IMR-90 (cell line): Measurements from ENCODE around the gene SLC31A1.

ENCODE experiments used
- BHLHE40 ChIP-seq: fragments of 150-350 bp; IDR thresholded peaks from 2 replicates; pipeline ENCODE4 v1.6.1; 2016; ENCODE audit warnings: mild to moderate bottlenecking, low read depth, low read length
- CHD1 ChIP-seq: IDR thresholded peaks from 2 replicates; pipeline ENCODE4 v1.6.1; 2012; ENCODE audit warnings: low read depth, low read length, improper control_type of control experiment
- FOS ChIP-seq: fragments of 150-350 bp; IDR thresholded peaks from 2 replicates; pipeline ENCODE4 v1.6.1; 2016; ENCODE audit warnings: low read depth, low read length
- MAZ ChIP-seq: IDR thresholded peaks from 2 replicates; pipeline ENCODE4 v1.6.1; 2012; ENCODE audit warnings: low read depth, mild to moderate bottlenecking, low read length, improper control_type of control experiment, moderate library complexity, borderline replicate concordance
- MXI1 ChIP-seq: IDR thresholded peaks from 2 replicates; pipeline ENCODE4 v1.6.1; 2012; ENCODE audit warnings: low read depth, mild to moderate bottlenecking, low read length, moderate library complexity, borderline replicate concordance
- NFE2L2 ChIP-seq: fragments of 150-350 bp; IDR thresholded peaks from 2 replicates; pipeline ENCODE4 v1.6.1; 2016; ENCODE audit warnings: low read depth, mild to moderate bottlenecking, low read length
- POLR2A ChIP-seq: IDR thresholded peaks from 2 replicates; pipeline ENCODE4 v1.6.1; 2012; ENCODE audit warnings: mild to moderate bottlenecking, low read depth, low read length
- RAD21 ChIP-seq: IDR thresholded peaks from 2 replicates; pipeline ENCODE4 v1.6.1; 2012; ENCODE audit warnings: low read length, improper control_type of control experiment
- RCOR1 ChIP-seq: IDR thresholded peaks from 2 replicates; pipeline ENCODE4 v1.6.1; 2012; ENCODE audit warnings: mild to moderate bottlenecking, low read length, improper control_type of control experiment; ENCODE audit not compliant: insufficient replicate concordance
- RFX5 ChIP-seq: IDR thresholded peaks from 2 replicates; pipeline ENCODE4 v1.8.0; 2012; ENCODE audit warnings: low read depth, mild to moderate bottlenecking, low read length, moderate library complexity
- SMC3 ChIP-seq: fragments of 150-350 bp; IDR thresholded peaks from 2 replicates; pipeline ENCODE4 v1.6.1; 2016; ENCODE audit warnings: low read depth, mild to moderate bottlenecking, antibody characterized with exemption, low read length, moderate library complexity
- TF ChIP-seq, protein P1 (sequence below): conservative IDR thresholded peaks from 2 replicates; pipeline ENCODE4 v1.5.1; 2012; ENCODE audit warnings: mild to moderate bottlenecking, low read depth, low read length, improper control_type of control experiment
- TF ChIP-seq, protein P2 (sequence below): fragments of 150-350 bp; IDR thresholded peaks from 2 replicates; pipeline ENCODE4 v1.6.1; 2017; ENCODE audit warnings: mild to moderate bottlenecking, antibody characterized with exemption, low read length, low read depth
- TF ChIP-seq, protein P3 (sequence below): fragments of 150-350 bp; IDR thresholded peaks from 2 replicates; pipeline ENCODE4 v1.6.1; 2016; ENCODE audit warnings: low read depth, mild to moderate bottlenecking, low read length, moderate library complexity, borderline replicate concordance

DNA sequence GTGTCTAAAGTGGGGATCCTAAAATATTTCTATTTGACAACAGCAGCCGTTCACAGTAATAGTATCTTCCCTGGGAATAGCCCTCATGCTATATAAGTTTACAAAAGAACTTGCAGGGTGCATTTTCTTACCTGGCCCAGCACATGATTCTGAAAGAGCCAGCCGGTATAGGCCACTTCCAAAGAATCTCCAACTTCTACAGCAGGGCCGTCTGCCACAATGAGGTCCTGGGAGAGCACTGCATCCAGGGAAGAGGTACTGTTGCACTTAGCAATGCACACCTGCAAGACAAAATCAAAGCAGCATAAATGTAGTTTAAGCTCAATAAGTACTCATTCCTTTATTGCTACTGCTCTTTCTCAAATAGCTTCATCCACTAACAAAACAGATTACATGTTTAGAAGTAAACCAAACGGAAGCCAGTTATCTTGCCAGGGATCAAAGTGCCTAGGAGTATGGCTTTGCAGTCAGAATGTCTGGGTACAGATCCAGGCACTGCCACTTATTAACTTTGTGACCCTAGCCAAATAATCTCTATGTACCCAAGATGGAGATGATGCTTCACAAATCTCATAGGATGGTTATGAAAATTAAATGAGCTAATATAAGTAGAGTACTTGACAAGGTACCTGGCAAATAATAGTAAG, 21.5 kb upstream of the SLC31A1 start:
- TF ChIP-seq, protein P1, sequence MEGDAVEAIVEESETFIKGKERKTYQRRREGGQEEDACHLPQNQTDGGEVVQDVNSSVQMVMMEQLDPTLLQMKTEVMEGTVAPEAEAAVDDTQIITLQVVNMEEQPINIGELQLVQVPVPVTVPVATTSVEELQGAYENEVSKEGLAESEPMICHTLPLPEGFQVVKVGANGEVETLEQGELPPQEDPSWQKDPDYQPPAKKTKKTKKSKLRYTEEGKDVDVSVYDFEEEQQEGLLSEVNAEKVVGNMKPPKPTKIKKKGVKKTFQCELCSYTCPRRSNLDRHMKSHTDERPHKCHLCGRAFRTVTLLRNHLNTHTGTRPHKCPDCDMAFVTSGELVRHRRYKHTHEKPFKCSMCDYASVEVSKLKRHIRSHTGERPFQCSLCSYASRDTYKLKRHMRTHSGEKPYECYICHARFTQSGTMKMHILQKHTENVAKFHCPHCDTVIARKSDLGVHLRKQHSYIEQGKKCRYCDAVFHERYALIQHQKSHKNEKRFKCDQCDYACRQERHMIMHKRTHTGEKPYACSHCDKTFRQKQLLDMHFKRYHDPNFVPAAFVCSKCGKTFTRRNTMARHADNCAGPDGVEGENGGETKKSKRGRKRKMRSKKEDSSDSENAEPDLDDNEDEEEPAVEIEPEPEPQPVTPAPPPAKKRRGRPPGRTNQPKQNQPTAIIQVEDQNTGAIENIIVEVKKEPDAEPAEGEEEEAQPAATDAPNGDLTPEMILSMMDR = no peak
- TF ChIP-seq MXI1 (no peak), RCOR1 (no peak), RFX5 (no peak), RAD21 (no peak), SMC3 (no peak), BHLHE40 (no peak), POLR2A (no peak), MAZ (no peak), FOS (no peak), NFE2L2 (no peak), CHD1 (no peak)
- TF ChIP-seq, protein P2, sequence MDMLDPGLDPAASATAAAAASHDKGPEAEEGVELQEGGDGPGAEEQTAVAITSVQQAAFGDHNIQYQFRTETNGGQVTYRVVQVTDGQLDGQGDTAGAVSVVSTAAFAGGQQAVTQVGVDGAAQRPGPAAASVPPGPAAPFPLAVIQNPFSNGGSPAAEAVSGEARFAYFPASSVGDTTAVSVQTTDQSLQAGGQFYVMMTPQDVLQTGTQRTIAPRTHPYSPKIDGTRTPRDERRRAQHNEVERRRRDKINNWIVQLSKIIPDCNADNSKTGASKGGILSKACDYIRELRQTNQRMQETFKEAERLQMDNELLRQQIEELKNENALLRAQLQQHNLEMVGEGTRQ = no peak
- TF ChIP-seq, protein P3, sequence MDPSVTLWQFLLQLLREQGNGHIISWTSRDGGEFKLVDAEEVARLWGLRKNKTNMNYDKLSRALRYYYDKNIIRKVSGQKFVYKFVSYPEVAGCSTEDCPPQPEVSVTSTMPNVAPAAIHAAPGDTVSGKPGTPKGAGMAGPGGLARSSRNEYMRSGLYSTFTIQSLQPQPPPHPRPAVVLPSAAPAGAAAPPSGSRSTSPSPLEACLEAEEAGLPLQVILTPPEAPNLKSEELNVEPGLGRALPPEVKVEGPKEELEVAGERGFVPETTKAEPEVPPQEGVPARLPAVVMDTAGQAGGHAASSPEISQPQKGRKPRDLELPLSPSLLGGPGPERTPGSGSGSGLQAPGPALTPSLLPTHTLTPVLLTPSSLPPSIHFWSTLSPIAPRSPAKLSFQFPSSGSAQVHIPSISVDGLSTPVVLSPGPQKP = no peak
